Naive thymus-derived CD4-positive, alpha-beta T cell (primary cell): ENCODE measurements around the gene C2CD4B. TPM values are rescaled to one million over a fixed set of nuclear protein-coding genes. Genes with fewer than 3 reads are reported as not detected.

Experiments
- ATAC-seq: fragments of 150-1000 bp; cut with Tn5 transposase; 2 replicates; pipeline ENCODE4 v1.10.0; 2021; ENCODE audit warnings: mild to moderate bottlenecking, moderate library complexity
- CTCF ChIA-PET: fragments of 350-600 bp; sonication (Branson Sonifier 250); formaldehyde crosslinking; loops from one replicate; lab custom pipeline; 2021; ENCODE audit warnings: antibody characterized with exemption; lab: Charles Lee
- POLR2A ChIA-PET: fragments of 350-600 bp; sonication (Branson Sonifier 250); formaldehyde crosslinking; loops from one replicate; lab custom pipeline; 2021; ENCODE audit warnings: antibody characterized with exemption, inconsistent platforms; lab: Charles Lee
- DNase-seq, 9 donors: peaks; one replicate each; pipeline versions ENCODE4 v3.0.0 to v3.0.0-alpha.2; 2020 to 2022; ENCODE audit warnings: mixed read lengths in 1 of 9
- H3K27ac ChIP-seq: one replicate; pipeline ENCODE4 v1.7.0; 2013; ENCODE audit warnings: mild to moderate bottlenecking, low read depth, low read length, moderate library complexity
- H3K27me3 ChIP-seq, 2 donors: one replicate each; pipeline ENCODE4 v1.7.0; 2013; ENCODE audit warnings: low read length in 2 of 2, mild to moderate bottlenecking in 2 of 2, moderate library complexity in 2 of 2; ENCODE audit not compliant: control insufficient read depth in 2 of 2, insufficient read depth in 2 of 2
- H3K36me3 ChIP-seq, 3 experiments: 1 replicate in 2 of 3; 2 replicates in 1 of 3; pipeline ENCODE4 v1.7.0; 2013; ENCODE audit warnings: low read length in 3 of 3, mild to moderate bottlenecking in 3 of 3, moderate library complexity in 1 of 3; ENCODE audit not compliant: insufficient read depth in 3 of 3, control insufficient read depth in 2 of 3
- H3K4me1 ChIP-seq, 2 donors: one replicate each; pipeline ENCODE4 v1.7.0; 2013; ENCODE audit warnings: low read length in 2 of 2, mild to moderate bottlenecking in 2 of 2, moderate library complexity in 1 of 2; ENCODE audit not compliant: control insufficient read depth in 2 of 2, insufficient read depth in 2 of 2
- H3K4me3 ChIP-seq: 2 replicates; pipeline ENCODE4 v1.7.0; 2013; ENCODE audit warnings: mild to moderate bottlenecking, low read length
- H3K9me3 ChIP-seq, 3 experiments: 1 replicate in 2 of 3; 2 replicates in 1 of 3; pipeline ENCODE4 v1.7.0; 2013; ENCODE audit warnings: low read length in 3 of 3; ENCODE audit not compliant: control insufficient read depth in 2 of 3
- H3K27ac Mint-ChIP-seq, 9 donors: one replicate each; pipeline ENCODE4 v1.8.0; 2020 to 2022; ENCODE audit warnings: mixed read lengths in 9 of 9, mild to moderate bottlenecking in 8 of 9, moderate library complexity in 5 of 9, inconsistent platforms in 2 of 9
- H3K27me3 Mint-ChIP-seq, 5 donors: one replicate each; pipeline ENCODE4 v1.8.0; 2021 to 2022; ENCODE audit warnings: mixed read lengths in 5 of 5, mild to moderate bottlenecking in 1 of 5
- H3K36me3 Mint-ChIP-seq, 5 donors: one replicate each; pipeline ENCODE4 v1.8.0; 2020 to 2022; ENCODE audit warnings: mixed read lengths in 5 of 5, mild to moderate bottlenecking in 3 of 5, inconsistent platforms in 1 of 5
- H3K4me1 Mint-ChIP-seq, 7 donors: one replicate each; pipeline ENCODE4 v1.8.0; 2020 to 2022; ENCODE audit warnings: mixed read lengths in 7 of 7, mild to moderate bottlenecking in 3 of 7, inconsistent platforms in 1 of 7
- H3K4me3 Mint-ChIP-seq, 10 donors: one replicate each; pipeline ENCODE4 v1.8.0; 2020 to 2022; ENCODE audit warnings: mild to moderate bottlenecking in 10 of 10, mixed read lengths in 10 of 10, moderate library complexity in 6 of 10, inconsistent platforms in 2 of 10
- H3K9me3 Mint-ChIP-seq, 11 donors: one replicate each; pipeline ENCODE4 v1.8.0; 2020 to 2022; ENCODE audit warnings: mixed read lengths in 11 of 11, mild to moderate bottlenecking in 4 of 11, inconsistent platforms in 1 of 11, moderate library complexity in 1 of 11
- intact Hi-C, 2 donors: fragments of 100-400 bp; cut with micrococcal nuclease; formaldehyde crosslinking; loops; one replicate each; pipeline ENCODE4 v1.15.1; 2023
- polyA plus RNA-seq, 2 donors: library from polyadenylated mRNA; unstranded; fragments of 300-500 nt; fragmentation: Illumina TruSeq; gene quantifications; one replicate each; pipeline ENCODE4 v1.2.3, GENCODE V29; 2021
- total RNA-seq, 6 experiments: library from RNA in 5 of 6; stranded (reverse) in 5 of 6; gene quantifications; 1 replicate in 5 of 6; 2 replicates in 1 of 6; pipeline ENCODE4 v1.2.3 and lab custom pipeline; 2021 to 2026

C2CD4B gene
- total and polyA plus RNA-seq, 7 experiments from 2014 or later, result 0.15 to 0.24 TPM; not detected in 5

DNA sequence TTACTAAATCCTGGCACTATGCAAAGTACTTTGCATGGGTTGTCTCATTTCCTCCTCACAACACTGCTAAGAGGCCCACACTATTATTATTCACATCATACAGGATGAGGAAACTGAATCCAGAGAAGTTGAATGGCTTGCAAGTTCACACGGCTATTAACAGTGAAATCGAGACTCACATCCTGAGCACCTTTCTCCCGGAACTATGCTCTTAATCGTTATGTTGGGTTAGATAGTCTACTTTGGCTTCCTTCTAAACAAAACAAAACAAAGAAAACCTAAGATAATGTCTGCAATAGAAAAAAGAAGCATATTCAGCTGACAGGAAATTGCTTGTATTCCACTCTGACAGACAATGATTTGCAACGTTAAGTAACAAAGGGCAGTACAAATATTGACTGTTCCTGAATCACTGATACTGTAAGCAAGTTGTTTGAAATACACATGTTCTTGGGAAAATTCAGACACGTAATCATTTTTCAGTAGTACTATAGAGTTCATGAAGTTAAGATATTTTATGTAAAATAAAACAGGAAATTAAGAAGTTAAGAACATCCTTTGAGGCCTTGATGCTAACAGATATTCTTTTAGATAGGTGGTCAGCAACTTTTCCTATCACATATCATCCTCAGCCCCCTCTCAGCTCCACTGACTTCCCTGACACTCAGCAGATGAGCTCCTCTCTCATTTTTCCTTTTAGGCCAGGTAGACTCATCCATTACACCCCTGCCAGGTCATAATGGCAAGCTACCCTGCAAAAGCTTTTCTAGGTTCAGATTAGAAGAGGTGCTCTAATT is 40.7 kb downstream of the C2CD4B start:
- ATAC-seq (peak; percentile 41), DNase-seq (peak in 2 of 9 donors; percentile 4 to 5)
- no peaks in the 10 kb centered on the region for H3K27me3 ChIP-seq
- intact Hi-C loops, result no loop called here
- ChIA-PET POLR2A (no interaction called here), CTCF (no interaction called here)
- H3K4me1 ChIP-seq, result peaks cover 12 to 15% of the 10 kb centered on the region in 2 donors
- peaks cover 0 to 5% (median 0%) of the 10 kb centered on the region in 5 donors for H3K27me3 Mint-ChIP-seq
- no peaks in the 10 kb centered on the region for H3K36me3 Mint-ChIP-seq
- no peak overlapping the region for H3K4me3 ChIP-seq
- H3K36me3 ChIP-seq, result no peaks in the 10 kb centered on the region
- peak overlapping the region in 8 of 9 donors; percentile 10 to 77 (median 60) for H3K27ac Mint-ChIP-seq
- H3K9me3 ChIP-seq, result no peaks in the 10 kb centered on the region
- H3K27ac ChIP-seq, result no peak overlapping the region
- peak overlapping the region in 5 of 10 donors; percentile 7 to 56 (median 35) for H3K4me3 Mint-ChIP-seq
- H3K4me1 Mint-ChIP-seq, result peaks cover 31 to 52% (median 41%) of the 10 kb centered on the region in 7 donors
- H3K9me3 Mint-ChIP-seq, result peaks cover 0 to 5% (median 0%) of the 10 kb centered on the region in 11 donors

DNA sequence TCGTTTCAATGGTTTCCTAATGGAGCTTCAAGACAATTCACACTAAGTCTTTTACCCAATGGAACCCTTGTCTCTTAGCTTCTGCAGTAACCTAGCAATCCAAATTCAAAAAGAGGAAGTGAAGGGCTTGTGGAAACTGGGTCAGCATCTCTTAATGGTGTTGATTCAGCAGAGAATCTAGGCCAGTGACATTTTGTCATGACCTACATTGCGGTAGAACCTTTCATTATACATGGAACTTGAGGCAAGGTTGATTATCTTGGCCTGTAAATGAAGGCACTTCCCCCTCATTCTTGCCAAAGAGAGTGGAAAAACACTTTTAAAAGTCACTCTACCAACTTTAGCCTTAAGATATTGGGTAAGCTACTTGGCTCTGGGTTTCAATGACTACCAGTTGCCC is 42.8 kb downstream of the C2CD4B start:
- Histone ChIP-seq H3K9me3 (no peaks in the 10 kb centered on the region), H3K4me1 (peaks cover 8 to 14% of the 10 kb centered on the region in 2 donors), H3K27ac (no peak overlapping the region), H3K4me3 (no peak overlapping the region), H3K36me3 (no peaks in the 10 kb centered on the region), H3K27me3 (no peaks in the 10 kb centered on the region)
- ChIA-PET POLR2A (no interaction called here), CTCF (no interaction called here)
- DNase-seq (no peak), ATAC-seq (peak; percentile 28)
- peaks cover 0 to 5% (median 0%) of the 10 kb centered on the region in 11 donors for H3K9me3 Mint-ChIP-seq
- H3K27me3 Mint-ChIP-seq, result peaks cover 0 to 11% (median 0%) of the 10 kb centered on the region in 5 donors
- no peak overlapping the region for H3K27ac Mint-ChIP-seq
- no peaks in the 10 kb centered on the region for H3K36me3 Mint-ChIP-seq
- intact Hi-C loops, result no loop called here
- H3K4me1 Mint-ChIP-seq, result peaks cover 18 to 49% (median 32%) of the 10 kb centered on the region in 7 donors
- no peak overlapping the region for H3K4me3 Mint-ChIP-seq

DNA sequence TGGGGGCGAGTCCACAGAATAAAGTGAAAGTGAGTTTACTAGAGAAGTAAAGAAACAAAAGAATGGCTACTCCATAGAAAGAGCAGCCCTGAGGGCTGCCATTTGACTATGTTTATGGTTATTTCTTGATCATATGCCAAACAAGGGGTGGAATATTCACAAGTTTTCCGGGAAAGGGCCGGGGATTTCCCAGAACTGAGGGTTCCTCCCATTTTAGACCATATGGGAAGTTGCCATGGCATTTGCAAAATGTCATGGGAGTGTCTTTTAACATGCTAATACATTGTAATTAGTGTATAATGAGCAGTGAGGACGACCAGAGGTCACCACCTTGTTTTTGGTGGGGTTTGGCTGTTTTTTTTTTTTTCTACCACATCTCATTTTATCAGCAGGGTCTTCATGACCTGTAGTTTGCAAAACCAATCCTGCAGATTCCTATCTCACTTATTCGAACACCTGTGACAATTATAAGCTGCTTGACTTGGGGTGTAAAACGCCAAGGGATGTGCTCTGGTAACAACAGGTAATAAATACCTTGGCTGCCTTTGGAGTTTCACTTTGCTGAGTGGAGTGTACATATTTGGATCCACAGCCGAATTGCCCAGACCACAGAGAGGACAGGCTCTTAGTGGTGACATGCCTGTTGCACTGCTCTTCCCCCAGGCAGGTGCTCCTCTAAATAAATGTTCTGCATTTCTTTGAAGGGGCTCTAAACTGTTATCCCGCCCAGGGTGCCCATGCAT is 43.6 kb downstream of the C2CD4B start:
- CTCF ChIA-PET, result no interaction called here
- peaks cover 0 to 5% (median 0%) of the 10 kb centered on the region in 11 donors for H3K9me3 Mint-ChIP-seq
- ATAC-seq (no peak), DNase-seq (no peak)
- Histone ChIP-seq H3K9me3 (no peaks in the 10 kb centered on the region), H3K27me3 (no peaks in the 10 kb centered on the region), H3K27ac (no peak overlapping the region), H3K36me3 (no peaks in the 10 kb centered on the region), H3K4me3 (no peak overlapping the region), H3K4me1 (peaks cover 8 to 14% of the 10 kb centered on the region in 2 donors)
- peaks cover 18 to 49% (median 32%) of the 10 kb centered on the region in 7 donors for H3K4me1 Mint-ChIP-seq
- intact Hi-C loops, result no loop called here
- peak overlapping the region in 2 of 9 donors; percentile 42 to 46 for H3K27ac Mint-ChIP-seq
- H3K27me3 Mint-ChIP-seq, result peaks cover 0 to 11% (median 0%) of the 10 kb centered on the region in 5 donors
- POLR2A ChIA-PET, result no interaction called here
- H3K4me3 Mint-ChIP-seq, result no peak overlapping the region
- H3K36me3 Mint-ChIP-seq, result no peaks in the 10 kb centered on the region

DNA sequence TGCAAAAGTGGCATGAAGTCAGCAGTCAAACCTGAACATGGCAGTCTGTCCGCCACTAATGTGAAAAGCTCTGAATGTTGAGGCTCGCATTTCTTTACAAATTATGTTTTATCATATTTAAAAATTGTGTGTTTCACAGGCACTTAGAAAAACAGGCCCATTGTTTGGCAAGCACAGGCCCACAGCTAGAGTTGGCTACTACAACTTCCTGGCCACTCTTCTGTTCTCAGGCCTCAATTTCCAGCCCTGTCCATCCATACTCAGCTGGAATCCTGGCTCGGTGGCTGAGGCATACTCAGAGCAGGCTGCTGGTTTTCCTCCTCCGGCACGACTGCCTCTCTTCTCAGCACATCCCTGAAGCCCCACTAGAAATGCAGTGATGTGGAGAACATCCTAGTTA is 44.3 kb downstream of the C2CD4B start:
- no peak overlapping the region for H3K4me3 ChIP-seq
- H3K36me3 ChIP-seq, result no peaks in the 10 kb centered on the region
- ATAC-seq (no peak), DNase-seq (no peak)
- H3K27ac Mint-ChIP-seq, result peak overlapping the region in 2 of 9 donors; percentile 42 to 46
- peaks cover 18 to 51% (median 32%) of the 10 kb centered on the region in 7 donors for H3K4me1 Mint-ChIP-seq
- peaks cover 8 to 14% of the 10 kb centered on the region in 2 donors for H3K4me1 ChIP-seq
- no peak overlapping the region for H3K4me3 Mint-ChIP-seq
- H3K36me3 Mint-ChIP-seq, result no peaks in the 10 kb centered on the region
- no peaks in the 10 kb centered on the region for H3K27me3 ChIP-seq
- intact Hi-C loops, result no loop called here
- peaks cover 0 to 3% (median 0%) of the 10 kb centered on the region in 11 donors for H3K9me3 Mint-ChIP-seq
- H3K9me3 ChIP-seq, result no peaks in the 10 kb centered on the region
- H3K27me3 Mint-ChIP-seq, result peaks cover 0 to 11% (median 0%) of the 10 kb centered on the region in 5 donors
- ChIA-PET POLR2A (no interaction called here), CTCF (no interaction called here)
- H3K27ac ChIP-seq, result no peak overlapping the region

DNA sequence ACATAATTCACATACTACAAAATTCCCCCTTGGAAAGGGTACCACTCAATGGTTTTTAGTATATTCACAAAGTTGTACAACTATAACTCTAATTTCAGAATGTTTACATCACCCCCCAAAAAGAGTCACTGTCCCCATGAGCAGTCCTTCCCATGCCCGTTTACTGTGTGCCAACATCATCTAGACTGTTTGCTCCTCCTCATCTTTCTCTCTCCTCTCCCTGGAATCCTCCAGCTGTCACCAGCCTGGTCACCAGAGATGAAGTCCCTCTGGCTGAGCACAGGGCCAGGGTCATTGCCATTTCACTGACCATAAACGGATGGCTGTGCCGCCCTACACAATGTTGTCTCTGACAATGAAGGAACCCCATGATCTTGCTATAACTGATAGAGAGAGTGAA is 45.2 kb downstream of the C2CD4B start:
- no peaks in the 10 kb centered on the region for H3K36me3 ChIP-seq
- no peaks in the 10 kb centered on the region for H3K27me3 ChIP-seq
- no peak overlapping the region for H3K4me3 ChIP-seq
- Mint-ChIP-seq H3K4me3 (no peak overlapping the region), H3K27ac (peak overlapping the region in 1 of 9 donors; percentile 26), H3K36me3 (no peaks in the 10 kb centered on the region), H3K9me3 (peaks cover 0 to 3% (median 0%) of the 10 kb centered on the region in 11 donors), H3K27me3 (peaks cover 0 to 11% (median 0%) of the 10 kb centered on the region in 5 donors), H3K4me1 (peaks cover 9 to 43% (median 25%) of the 10 kb centered on the region in 7 donors)
- peaks cover 8 to 14% of the 10 kb centered on the region in 2 donors for H3K4me1 ChIP-seq
- intact Hi-C loops, result no loop called here
- H3K27ac ChIP-seq, result no peak overlapping the region
- DNase-seq (no peak), ATAC-seq (no peak)
- no peaks in the 10 kb centered on the region for H3K9me3 ChIP-seq
- ChIA-PET CTCF (no interaction called here), POLR2A (no interaction called here)

DNA sequence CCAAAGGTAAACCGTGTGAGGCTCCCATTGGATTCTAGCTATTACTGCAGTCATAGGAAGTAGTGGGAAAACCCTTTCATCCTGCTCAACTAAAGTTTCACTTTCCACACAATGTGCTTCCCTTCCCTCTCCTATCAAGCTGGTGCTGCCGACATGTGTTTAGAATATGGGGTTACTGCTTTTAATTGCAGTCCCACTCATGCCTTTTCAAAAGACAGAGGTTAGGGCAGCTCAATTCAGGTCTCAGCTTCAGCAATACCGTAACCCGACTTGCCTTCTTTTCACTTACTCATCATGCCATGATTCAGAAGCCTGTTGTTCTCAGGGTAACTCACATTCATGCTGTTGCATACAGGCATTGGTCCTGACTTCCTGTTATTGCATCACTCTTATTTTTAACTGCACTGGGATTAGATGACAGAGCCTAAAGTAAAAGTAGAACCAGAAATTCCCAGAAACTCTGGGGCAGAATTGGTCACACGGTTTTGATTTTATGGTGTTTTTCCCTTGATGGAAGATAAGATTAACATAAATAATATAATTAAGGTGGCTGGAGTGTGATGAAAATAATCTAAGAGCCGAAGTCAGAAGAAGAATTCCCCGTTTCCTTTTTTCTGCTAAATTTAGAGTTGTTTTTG is 45.7 kb downstream of the C2CD4B start:
- ATAC-seq (peak; percentile 71), DNase-seq (peak in 1 of 9 donors; percentile 2)
- no peak overlapping the region for H3K4me3 ChIP-seq
- Mint-ChIP-seq H3K9me3 (peaks cover 0 to 3% (median 0%) of the 10 kb centered on the region in 11 donors), H3K27ac (peak overlapping the region in 2 of 9 donors; percentile 1 to 26), H3K4me1 (peaks cover 3 to 38% (median 22%) of the 10 kb centered on the region in 7 donors), H3K36me3 (no peaks in the 10 kb centered on the region), H3K27me3 (peaks cover 0 to 11% (median 0%) of the 10 kb centered on the region in 5 donors), H3K4me3 (peak overlapping the region in 4 of 10 donors; percentile 0 to 69 (median 34))
- no peaks in the 10 kb centered on the region for H3K36me3 ChIP-seq
- peaks cover 3 to 10% of the 10 kb centered on the region in 2 donors for H3K4me1 ChIP-seq
- H3K27me3 ChIP-seq, result no peaks in the 10 kb centered on the region
- POLR2A ChIA-PET, result no interaction called here
- CTCF ChIA-PET, result interaction anchor here (0.6 kb wide), 1 partner anchor 23 kb away, joined by 5 read pairs; no protein-coding TSS in a partner anchor
- H3K9me3 ChIP-seq, result no peaks in the 10 kb centered on the region
- intact Hi-C loops, result no loop called here
- no peak overlapping the region for H3K27ac ChIP-seq
